Left renal pelvis (tissue), 4 donors: ENCODE measurements around the gene PDE2A. TPM values are rescaled to one million over a fixed set of nuclear protein-coding genes. Genes with fewer than 3 reads are reported as not detected.
"Not testable (repeated sequence)": the region's sequence is repeated elsewhere in the genome, so short reads cannot be mapped to it uniquely, and the experiment has no call there.

Source experiments
- DNase-seq, 4 donors: peaks; one replicate each; pipeline ENCODE4 v3.0.0-alpha.2; 2013; ENCODE audit warnings: low read depth in 4 of 4, low spot score in 3 of 4
- polyA plus RNA-seq, 4 donors: library from polyadenylated mRNA; unstranded; fragments of 120-200 nt; gene quantifications; one replicate each; pipeline ENCODE4 v1.2.1, GENCODE V29; 2013; ENCODE audit not compliant: insufficient read length in 4 of 4

The PDE2A gene
- polyA plus RNA-seq, 4 donors: 10.4 to 16.3 (median 13.4) TPM

- DNase-seq: no peak
Measured at GRCh38 chr11:72581067-72581466, 93.2 kb downstream of the PDE2A start.

DNA sequence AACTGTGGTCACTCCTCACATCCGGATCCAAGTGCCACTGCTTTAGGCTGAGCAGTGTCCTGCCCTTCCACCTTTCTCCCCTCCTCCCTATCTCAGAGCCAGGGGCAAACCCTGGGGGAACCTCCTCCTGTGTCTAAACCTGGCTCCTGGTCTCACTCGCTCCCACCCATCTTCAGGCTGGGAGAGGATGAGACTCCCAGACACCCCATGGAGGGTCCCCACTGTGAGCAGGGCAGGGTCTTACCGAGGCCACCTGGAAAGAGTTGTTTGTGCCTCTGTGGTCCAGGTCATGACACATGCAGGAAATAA is 93.6 kb downstream of the PDE2A start:
- no peak for DNase-seq

DNA sequence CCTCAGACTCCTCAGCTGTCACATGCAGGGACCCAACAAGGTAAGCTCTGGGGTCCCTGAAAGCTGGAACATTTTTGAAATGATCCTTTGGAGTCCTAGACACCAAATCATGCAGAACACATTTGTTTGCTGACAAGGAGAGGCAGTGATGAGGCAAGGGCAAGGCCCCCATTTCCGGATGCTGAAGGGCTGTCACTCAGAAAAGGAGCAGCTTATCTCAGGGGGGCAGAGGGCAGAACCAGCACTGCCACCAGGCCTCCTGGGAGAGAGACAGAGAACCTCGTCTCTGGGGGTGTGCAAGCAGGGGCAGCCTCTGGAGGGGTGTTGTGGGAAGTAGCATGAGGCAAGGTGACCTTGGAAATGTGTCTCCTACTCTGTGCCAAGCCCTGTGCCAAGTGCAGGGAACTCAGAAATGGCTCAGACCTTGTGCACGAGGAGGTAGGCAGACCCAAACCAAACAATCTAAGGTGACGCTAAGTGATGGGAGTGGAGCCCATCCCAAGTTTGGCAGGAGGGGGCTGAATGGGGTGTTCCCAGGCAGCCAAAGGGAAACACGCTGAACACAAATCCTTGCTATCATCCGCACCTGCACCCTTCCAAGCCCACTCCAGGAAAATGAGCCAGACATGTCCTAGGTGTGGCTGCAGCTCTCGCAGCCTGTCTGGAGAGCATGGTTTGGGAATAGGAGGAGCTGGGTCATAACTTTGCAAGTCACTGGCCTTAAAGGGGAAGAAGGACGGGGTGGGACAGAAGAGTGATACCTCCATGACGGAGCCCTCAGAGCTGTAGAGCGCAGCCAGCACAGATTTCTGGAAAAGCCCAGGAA is 94.2 kb downstream of the PDE2A start:
- no peak for DNase-seq

- DNase-seq: no peak
Measured at GRCh38 chr11:72578991-72579815, 95.0 kb downstream of the PDE2A start.

GRCh38 chr11:72578566-72578965 is 95.7 kb downstream of the PDE2A start:
- no peak for DNase-seq

GRCh38 chr11:72578051-72578450 is 96.2 kb downstream of the PDE2A start:
- no peak for DNase-seq

GRCh38 chr11:72577271-72577721 is 96.9 kb downstream of the PDE2A start:
- DNase-seq: no peak

DNA sequence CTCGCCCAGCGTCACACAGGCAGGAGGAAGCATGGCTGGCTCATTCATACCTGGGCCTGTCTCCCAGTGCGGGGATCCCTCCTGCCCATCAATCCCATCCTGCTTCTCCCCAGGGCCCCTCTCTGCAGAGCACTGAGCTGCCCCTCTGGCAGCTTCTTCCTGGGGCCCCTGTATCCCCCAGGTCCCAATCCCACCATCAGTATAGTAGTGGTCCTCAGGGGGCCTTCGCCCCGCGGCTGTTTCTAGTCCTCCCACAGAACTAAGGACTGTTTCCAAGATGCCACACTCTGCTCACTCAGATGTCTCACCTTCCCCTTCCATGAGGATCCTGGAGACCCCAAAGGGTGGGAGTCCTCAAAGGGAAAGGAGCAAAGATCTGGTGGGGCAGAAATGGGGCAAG is 97.6 kb downstream of the PDE2A start:
- DNase-seq: no peak

DNA sequence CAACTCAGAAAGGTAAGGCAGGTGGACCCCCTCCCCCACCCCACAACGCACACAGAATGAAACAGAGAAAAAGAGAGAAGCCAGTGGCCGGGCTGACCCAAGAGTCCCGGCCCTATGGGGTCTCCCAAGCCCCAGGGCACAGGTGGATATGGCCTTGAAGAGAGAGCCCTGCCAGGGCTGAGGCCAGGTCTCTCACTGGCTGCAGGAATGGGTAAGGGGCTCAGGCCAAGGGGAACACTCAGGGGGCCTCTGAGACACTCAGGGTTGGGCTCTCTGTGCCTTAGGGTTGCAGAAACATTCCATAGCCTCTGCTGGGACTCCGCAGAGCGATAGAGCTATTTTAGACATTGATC is 98.0 kb downstream of the PDE2A start:
- no peak for DNase-seq

- DNase-seq: no peak
Measured at GRCh38 chr11:72575533-72576242, 98.5 kb downstream of the PDE2A start.

DNA sequence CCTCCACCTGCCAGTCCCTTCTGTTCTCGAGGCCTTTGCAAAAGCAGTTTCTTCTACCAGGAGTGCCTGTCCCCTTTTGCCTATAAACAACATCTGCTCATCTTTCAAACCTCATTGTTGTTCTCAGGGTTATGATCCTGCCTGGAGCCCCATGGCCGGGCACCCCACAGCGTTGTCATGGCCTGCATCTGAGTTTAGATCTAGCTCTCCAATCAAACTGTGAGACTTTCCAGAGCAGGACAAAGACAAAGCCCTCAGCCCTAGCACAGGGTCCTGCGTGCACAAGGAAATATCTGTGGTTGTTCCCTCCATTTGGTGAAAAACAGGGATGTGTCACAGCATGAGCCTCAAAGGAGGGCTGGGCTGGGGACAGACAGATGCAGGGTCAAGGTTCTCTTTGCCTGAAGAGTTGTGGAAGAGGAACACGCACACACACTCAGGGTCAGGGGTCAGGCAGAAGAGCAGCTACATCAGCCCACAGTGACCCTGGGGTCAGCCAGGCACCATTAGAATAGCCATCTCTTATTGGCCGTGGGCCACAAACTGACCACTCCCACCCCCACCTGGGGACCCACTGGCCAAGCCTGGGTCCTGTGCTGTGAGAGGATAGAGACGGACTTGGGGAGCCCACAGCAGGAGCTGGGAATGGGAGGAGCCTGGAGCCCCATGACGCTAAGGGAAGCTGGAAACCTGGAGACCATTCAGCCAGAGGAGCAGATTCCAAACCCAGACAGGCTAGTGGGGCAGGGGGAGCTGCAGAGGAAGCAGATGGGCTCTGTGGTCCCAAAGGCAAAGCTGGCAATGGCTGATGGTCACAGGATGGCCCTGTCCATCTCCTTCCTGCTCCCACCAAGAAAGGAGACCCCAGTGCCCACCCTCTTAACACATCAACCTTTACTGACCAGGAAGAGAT is 99.4 kb downstream of the PDE2A start:
- DNase-seq: no peak

- DNase-seq: no peak
Measured at GRCh38 chr11:72573855-72574445, 100.3 kb downstream of the PDE2A start.

DNA sequence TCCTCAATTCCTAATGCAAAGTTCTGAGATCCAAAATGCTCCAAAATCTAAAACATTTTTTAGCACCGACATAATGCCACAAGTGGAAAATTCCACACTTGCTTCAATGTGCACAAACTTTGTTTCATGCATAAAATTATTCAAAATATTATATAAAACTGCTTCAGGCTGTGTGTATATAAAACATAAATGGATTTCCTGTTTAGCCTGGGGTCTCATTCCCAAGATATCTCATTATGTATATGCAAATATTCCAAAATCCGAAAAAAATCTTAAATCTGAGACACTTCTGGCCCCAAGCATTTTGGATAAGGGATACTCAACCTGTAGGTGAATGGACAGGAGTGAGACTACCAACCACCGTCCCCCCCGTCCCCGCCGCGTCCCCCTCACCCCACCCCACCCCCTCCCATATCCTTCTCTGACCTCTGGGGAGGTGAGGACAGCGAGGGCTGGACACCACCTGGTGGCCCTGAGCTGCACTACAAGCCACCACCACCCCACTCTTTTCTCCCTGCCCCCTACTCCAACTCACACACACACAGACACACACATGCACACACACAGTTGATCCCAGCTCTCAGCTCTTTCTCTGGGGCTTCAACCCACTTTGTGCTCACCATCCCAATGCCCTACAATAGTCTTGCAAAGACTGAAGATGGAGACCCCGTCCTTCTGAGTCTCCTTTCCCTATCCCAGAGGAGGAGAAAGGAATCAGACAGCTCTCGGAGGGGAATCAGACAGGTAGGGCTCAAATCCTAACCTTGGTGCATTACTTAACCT is 101.0 kb downstream of the PDE2A start:
- DNase-seq: no peak

DNA sequence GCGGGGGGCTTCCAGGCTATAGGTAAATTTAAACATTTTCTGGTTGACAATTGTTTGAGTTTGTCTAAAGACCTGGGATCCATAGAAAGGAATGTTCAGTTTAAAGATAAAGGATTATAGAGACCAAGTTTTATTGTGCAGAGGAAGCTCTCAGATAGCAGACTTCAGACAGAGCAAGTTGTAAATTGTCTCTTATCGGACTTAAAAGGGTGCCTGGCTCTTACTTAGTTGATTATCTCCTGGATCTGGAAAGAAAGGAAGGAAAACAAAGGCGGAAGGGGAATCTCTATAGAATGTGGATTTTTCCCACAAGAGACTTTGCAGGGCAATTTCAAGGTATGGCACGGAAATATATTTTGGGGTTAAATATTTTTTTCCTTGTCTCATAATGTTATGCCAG is 101.7 kb downstream of the PDE2A start:
- not testable (repeated sequence) for DNase-seq

GRCh38 chr11:72570893-72571661 is 103.1 kb downstream of the PDE2A start:
- DNase-seq: no peak

- no peak for DNase-seq
Measured at GRCh38 chr11:72569966-72570892, 104.0 kb downstream of the PDE2A start.

- no peak for DNase-seq
Measured at GRCh38 chr11:72568861-72569260, 105.4 kb downstream of the PDE2A start.
